ENCODE results near the gene FGF12. TPM values are rescaled to one million over a fixed set of nuclear protein-coding genes. Genes with fewer than 3 reads are reported as not detected.
A peak's percentile ranks its signal among the peaks of the same experiment; 100 is the strongest.

The FGF12 gene
- total and polyA plus RNA-seq, 2 experiments from 2014 or later: 6.0 to 14.3 TPM

DNA sequence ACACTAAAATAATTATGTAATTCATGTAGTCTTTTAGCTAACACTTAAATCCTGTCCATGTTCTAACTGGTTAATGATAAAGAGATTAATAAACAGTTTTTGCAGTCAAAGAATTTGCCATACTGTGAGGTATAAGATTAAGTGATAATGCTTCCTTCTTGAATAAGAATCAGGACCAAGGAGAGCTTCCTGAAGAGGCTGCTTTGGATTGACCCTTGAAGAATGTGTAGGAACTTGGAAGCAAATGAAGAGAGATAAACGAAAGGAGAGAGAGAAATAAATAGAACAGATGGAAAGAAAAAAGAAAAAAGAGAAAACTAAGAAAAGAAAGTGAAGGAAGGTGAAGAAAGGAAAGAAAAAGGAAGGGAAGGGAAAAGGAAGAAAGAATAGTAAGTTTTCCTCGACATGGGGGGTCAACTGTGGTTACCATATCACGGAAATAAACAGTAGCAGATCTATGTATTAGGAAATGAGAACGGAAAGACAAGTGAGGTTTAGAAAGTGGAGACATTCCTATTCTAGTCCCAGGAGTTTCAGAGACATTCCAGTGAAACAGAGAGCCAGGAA lies 539.8 kb downstream of the FGF12 start (continued):
- TF ChIP-seq, protein P1, sequence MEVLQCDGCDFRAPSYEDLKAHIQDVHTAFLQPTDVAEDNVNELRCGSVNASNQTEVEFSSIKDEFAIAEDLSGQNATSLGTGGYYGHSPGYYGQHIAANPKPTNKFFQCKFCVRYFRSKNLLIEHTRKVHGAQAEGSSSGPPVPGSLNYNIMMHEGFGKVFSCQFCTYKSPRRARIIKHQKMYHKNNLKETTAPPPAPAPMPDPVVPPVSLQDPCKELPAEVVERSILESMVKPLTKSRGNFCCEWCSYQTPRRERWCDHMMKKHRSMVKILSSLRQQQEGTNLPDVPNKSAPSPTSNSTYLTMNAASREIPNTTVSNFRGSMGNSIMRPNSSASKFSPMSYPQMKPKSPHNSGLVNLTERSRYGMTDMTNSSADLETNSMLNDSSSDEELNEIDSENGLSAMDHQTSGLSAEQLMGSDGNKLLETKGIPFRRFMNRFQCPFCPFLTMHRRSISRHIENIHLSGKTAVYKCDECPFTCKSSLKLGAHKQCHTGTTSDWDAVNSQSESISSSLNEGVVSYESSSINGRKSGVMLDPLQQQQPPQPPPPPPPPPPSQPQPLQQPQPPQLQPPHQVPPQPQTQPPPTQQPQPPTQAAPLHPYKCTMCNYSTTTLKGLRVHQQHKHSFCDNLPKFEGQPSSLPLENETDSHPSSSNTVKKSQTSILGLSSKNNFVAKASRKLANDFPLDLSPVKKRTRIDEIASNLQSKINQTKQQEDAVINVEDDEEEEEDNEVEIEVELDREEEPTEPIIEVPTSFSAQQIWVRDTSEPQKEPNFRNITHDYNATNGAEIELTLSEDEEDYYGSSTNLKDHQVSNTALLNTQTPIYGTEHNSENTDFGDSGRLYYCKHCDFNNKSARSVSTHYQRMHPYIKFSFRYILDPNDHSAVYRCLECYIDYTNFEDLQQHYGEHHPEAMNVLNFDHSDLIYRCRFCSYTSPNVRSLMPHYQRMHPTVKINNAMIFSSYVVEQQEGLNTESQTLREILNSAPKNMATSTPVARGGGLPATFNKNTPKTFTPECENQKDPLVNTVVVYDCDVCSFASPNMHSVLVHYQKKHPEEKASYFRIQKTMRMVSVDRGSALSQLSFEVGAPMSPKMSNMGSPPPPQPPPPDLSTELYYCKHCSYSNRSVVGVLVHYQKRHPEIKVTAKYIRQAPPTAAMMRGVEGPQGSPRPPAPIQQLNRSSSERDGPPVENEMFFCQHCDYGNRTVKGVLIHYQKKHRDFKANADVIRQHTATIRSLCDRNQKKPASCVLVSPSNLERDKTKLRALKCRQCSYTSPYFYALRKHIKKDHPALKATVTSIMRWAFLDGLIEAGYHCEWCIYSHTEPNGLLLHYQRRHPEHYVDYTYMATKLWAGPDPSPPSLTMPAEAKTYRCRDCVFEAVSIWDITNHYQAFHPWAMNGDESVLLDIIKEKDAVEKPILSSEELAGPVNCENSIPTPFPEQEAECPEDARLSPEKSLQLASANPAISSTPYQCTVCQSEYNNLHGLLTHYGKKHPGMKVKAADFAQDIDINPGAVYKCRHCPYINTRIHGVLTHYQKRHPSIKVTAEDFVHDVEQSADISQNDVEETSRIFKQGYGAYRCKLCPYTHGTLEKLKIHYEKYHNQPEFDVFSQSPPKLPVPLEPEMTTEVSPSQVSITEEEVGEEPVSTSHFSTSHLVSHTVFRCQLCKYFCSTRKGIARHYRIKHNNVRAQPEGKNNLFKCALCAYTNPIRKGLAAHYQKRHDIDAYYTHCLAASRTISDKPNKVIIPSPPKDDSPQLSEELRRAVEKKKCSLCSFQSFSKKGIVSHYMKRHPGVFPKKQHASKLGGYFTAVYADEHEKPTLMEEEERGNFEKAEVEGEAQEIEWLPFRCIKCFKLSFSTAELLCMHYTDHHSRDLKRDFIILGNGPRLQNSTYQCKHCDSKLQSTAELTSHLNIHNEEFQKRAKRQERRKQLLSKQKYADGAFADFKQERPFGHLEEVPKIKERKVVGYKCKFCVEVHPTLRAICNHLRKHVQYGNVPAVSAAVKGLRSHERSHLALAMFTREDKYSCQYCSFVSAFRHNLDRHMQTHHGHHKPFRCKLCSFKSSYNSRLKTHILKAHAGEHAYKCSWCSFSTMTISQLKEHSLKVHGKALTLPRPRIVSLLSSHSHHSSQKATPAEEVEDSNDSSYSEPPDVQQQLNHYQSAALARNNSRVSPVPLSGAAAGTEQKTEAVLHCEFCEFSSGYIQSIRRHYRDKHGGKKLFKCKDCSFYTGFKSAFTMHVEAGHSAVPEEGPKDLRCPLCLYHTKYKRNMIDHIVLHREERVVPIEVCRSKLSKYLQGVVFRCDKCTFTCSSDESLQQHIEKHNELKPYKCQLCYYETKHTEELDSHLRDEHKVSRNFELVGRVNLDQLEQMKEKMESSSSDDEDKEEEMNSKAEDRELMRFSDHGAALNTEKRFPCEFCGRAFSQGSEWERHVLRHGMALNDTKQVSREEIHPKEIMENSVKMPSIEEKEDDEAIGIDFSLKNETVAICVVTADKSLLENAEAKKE (CRISPR knock-in tag; IDR thresholded peaks at IDR 0.05): peak; percentile 75; the same call in 1 of the 2 replicates
- TF ChIP-seq JUNB (IDR thresholded peaks at IDR 0.05; ENCODE audit: unreplicated experiment) (no peak), STAT1 (IDR thresholded peaks at IDR 0.05; ENCODE audit: unreplicated experiment) (no peak)

DNA sequence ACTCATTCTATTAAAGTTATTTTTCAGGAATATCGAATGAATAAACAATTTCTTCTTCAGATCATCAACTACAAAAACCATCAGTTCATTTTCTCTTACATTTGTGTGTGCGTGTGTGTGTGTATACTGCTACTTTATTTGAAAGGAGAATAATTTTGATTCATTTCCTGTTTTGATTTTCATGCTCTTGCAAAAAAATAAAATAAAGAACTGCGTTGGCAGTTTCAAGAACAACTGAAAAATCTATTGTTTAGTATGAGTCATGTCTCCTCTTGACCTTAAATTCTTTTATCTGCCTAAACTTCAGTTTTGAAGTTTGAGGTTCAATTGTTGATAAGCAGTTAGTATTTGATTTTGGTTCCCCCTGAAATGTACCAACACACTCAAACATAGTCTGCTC lies 540.8 kb downstream of the FGF12 start:
- peaks cover 41% of the 10 kb centered on the region for H3K4me1 Mint-ChIP-seq
- no peaks in the 10 kb centered on the region for H3K79me2 ChIP-seq (replicated peaks; ENCODE audit: insufficient read depth)
- no peak overlapping the region for H2AFZ ChIP-seq
- H3K27me3 Mint-ChIP-seq (ENCODE audit: insufficient read depth, low read depth, poor library complexity): peaks cover 4% of the 10 kb centered on the region
- H3K9me3 Mint-ChIP-seq: no peaks in the 10 kb centered on the region
- no peak for DNase-seq (ENCODE audit: low spot score)
- no peak overlapping the region for H3K27ac ChIP-seq (ENCODE audit: low read depth)
- H3K36me3 ChIP-seq (ENCODE audit: insufficient read depth): no peaks in the 10 kb centered on the region
- ATAC-seq: no peak
- peak overlapping the region; percentile 10 for H3K4me2 ChIP-seq
- H3K4me1 ChIP-seq (ENCODE audit: insufficient read depth): peaks cover 27% of the 10 kb centered on the region
- no peaks in the 10 kb centered on the region for H3F3A ChIP-seq (replicated peaks; ENCODE audit: low read depth)
- H3K4me3 ChIP-seq: no peak overlapping the region
- H4K20me1 ChIP-seq (replicated peaks; ENCODE audit: insufficient read depth): no peaks in the 10 kb centered on the region
- H3K4me3 Mint-ChIP-seq: no peak overlapping the region
- peak overlapping the region; percentile 61 for H3K27ac Mint-ChIP-seq
- H3K27me3 ChIP-seq (ENCODE audit: insufficient read depth): no peaks in the 10 kb centered on the region
- no peaks in the 10 kb centered on the region for H3K9me2 ChIP-seq (ENCODE audit: insufficient read depth)
- no peaks in the 10 kb centered on the region for H3K36me3 Mint-ChIP-seq (ENCODE audit: low read depth)
- no peak for TF ChIP-seq EZH2phosphoT487 (IDR thresholded peaks at IDR 0.05; ENCODE audit: unreplicated experiment)
- TF ChIP-seq, protein P2, sequence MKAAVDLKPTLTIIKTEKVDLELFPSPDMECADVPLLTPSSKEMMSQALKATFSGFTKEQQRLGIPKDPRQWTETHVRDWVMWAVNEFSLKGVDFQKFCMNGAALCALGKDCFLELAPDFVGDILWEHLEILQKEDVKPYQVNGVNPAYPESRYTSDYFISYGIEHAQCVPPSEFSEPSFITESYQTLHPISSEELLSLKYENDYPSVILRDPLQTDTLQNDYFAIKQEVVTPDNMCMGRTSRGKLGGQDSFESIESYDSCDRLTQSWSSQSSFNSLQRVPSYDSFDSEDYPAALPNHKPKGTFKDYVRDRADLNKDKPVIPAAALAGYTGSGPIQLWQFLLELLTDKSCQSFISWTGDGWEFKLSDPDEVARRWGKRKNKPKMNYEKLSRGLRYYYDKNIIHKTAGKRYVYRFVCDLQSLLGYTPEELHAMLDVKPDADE (IDR thresholded peaks at IDR 0.05): no peak
- TF ChIP-seq, protein P3, sequence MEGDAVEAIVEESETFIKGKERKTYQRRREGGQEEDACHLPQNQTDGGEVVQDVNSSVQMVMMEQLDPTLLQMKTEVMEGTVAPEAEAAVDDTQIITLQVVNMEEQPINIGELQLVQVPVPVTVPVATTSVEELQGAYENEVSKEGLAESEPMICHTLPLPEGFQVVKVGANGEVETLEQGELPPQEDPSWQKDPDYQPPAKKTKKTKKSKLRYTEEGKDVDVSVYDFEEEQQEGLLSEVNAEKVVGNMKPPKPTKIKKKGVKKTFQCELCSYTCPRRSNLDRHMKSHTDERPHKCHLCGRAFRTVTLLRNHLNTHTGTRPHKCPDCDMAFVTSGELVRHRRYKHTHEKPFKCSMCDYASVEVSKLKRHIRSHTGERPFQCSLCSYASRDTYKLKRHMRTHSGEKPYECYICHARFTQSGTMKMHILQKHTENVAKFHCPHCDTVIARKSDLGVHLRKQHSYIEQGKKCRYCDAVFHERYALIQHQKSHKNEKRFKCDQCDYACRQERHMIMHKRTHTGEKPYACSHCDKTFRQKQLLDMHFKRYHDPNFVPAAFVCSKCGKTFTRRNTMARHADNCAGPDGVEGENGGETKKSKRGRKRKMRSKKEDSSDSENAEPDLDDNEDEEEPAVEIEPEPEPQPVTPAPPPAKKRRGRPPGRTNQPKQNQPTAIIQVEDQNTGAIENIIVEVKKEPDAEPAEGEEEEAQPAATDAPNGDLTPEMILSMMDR (conservative IDR thresholded peaks at IDR 0.05; ENCODE audit: low read depth in 2 of 2): no peak
- no peak for TF ChIP-seq POLR2AphosphoS5 (IDR thresholded peaks at IDR 0.05; ENCODE audit: low read depth)
- no peak for TF ChIP-seq NANOG (IDR thresholded peaks at IDR 0.05; ENCODE audit: borderline replicate concordance)
- no peak for TF ChIP-seq JUNB (IDR thresholded peaks at IDR 0.05; ENCODE audit: unreplicated experiment)
- TF ChIP-seq, protein P4, sequence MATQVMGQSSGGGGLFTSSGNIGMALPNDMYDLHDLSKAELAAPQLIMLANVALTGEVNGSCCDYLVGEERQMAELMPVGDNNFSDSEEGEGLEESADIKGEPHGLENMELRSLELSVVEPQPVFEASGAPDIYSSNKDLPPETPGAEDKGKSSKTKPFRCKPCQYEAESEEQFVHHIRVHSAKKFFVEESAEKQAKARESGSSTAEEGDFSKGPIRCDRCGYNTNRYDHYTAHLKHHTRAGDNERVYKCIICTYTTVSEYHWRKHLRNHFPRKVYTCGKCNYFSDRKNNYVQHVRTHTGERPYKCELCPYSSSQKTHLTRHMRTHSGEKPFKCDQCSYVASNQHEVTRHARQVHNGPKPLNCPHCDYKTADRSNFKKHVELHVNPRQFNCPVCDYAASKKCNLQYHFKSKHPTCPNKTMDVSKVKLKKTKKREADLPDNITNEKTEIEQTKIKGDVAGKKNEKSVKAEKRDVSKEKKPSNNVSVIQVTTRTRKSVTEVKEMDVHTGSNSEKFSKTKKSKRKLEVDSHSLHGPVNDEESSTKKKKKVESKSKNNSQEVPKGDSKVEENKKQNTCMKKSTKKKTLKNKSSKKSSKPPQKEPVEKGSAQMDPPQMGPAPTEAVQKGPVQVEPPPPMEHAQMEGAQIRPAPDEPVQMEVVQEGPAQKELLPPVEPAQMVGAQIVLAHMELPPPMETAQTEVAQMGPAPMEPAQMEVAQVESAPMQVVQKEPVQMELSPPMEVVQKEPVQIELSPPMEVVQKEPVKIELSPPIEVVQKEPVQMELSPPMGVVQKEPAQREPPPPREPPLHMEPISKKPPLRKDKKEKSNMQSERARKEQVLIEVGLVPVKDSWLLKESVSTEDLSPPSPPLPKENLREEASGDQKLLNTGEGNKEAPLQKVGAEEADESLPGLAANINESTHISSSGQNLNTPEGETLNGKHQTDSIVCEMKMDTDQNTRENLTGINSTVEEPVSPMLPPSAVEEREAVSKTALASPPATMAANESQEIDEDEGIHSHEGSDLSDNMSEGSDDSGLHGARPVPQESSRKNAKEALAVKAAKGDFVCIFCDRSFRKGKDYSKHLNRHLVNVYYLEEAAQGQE (IDR thresholded peaks at IDR 0.05; ENCODE audit: unreplicated experiment): no peak
